Activated B cell treated with CpG ODN at 0.5 μM for 24 hours (primary cell): ENCODE measurements around the gene TRMT6. TPM values are rescaled to one million over a fixed set of nuclear protein-coding genes. Genes with fewer than 3 reads are reported as not detected.

Source experiments
- ATAC-seq: fragments of 200-7000 bp; cut with Tn5 transposase; one replicate; pipeline ENCODE4 v1.10.0; 2021; ENCODE audit warnings: low read depth, mild to moderate bottlenecking, moderate library complexity
- CTCF ChIA-PET: fragments of 350-600 bp; sonication (Branson Sonifier 250); formaldehyde crosslinking; loops from one replicate; lab custom pipeline; 2021; ENCODE audit warnings: antibody characterized with exemption; lab: Charles Lee
- POLR2A ChIA-PET: fragments of 350-600 bp; sonication (Branson Sonifier 250); formaldehyde crosslinking; loops from one replicate; lab custom pipeline; 2021; ENCODE audit warnings: antibody characterized with exemption; lab: Charles Lee
- DNase-seq: peaks from one replicate; pipeline ENCODE4 v3.0.0; 2022
- H3K27ac Mint-ChIP-seq: one replicate; pipeline ENCODE4 v1.8.0; 2020; ENCODE audit warnings: mixed read lengths
- H3K27me3 Mint-ChIP-seq: one replicate; pipeline ENCODE4 v1.8.0; 2021; ENCODE audit warnings: mixed read lengths
- H3K36me3 Mint-ChIP-seq: one replicate; pipeline ENCODE4 v1.8.0; 2021; ENCODE audit warnings: low read depth, mixed read lengths
- H3K4me1 Mint-ChIP-seq: one replicate; pipeline ENCODE4 v1.8.0; 2021; ENCODE audit warnings: mixed read lengths
- H3K4me3 Mint-ChIP-seq: one replicate; pipeline ENCODE4 v1.8.0; 2020; ENCODE audit warnings: mild to moderate bottlenecking, mixed read lengths
- H3K9me3 Mint-ChIP-seq: one replicate; pipeline ENCODE4 v1.8.0; 2020; ENCODE audit warnings: mixed read lengths
- intact Hi-C: fragments of 100-400 bp; cut with micrococcal nuclease; formaldehyde crosslinking; loops from one replicate; pipeline ENCODE4 v1.15.1; 2024
- total RNA-seq: library from RNA; stranded (reverse); gene quantifications from 2 replicates; pipeline ENCODE4 v1.2.3, GENCODE V29; 2022
- TF ChIP-seq, protein P1 (sequence below): fragments of 200-600 bp; IDR thresholded peaks from one replicate; pipeline ENCODE4 v1.8.0; 2022; ENCODE audit warnings: antibody characterized with exemption, mild to moderate bottlenecking

Gene TRMT6
- total RNA-seq, 1 donor from 2014 or later = 25.5 TPM

DNA sequence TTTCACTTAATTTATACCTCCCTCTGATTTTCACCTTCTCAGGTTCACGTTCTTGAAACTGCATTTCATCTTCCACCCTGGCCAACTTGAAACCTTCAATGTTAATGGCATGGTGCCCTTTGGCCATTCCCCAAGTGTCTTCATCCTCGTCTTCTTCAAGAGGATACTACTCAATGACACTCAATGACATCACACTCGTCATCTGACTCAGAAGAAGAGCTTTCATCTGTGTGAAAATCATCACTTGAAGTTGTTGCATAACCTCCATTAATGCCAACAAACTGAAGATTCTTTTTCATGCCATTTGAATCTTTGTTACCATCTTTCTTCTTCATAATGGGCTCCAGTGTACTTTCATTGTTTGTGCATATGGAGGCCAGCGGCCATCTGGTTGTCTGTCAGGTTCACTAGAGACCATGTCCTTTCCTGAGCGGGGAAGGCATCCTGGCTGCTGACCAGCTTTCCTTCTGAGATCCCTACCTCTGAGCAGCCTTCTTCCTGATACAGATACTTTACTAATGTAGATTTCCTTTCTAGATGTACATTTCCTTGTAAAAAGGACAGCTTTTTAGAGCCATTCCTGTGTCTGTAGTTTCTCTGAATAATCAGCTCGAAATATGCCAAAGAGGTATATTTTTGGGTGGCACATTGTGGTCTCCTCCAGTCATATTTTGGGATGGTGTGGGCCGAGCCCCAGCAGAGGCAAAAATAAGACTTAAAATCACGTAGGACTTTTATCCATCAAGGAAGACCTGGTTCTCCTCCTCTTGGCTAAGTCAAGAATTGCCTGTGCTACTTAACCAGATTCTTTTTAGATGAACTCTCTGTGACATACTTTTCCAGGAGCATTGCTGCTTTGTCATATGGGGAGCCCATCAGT lies 21.3 kb downstream of the TRMT6 start:
- Mint-ChIP-seq H3K27me3 (peaks cover 15% of the 10 kb centered on the region), H3K9me3 (no peaks in the 10 kb centered on the region), H3K36me3 (no peaks in the 10 kb centered on the region), H3K4me3 (no peak overlapping the region), H3K4me1 (peaks cover 6% of the 10 kb centered on the region), H3K27ac (no peak overlapping the region)
- intact Hi-C loops = no loop called here
- ATAC-seq = no peak
- CTCF ChIA-PET = no interaction called here
- POLR2A ChIA-PET = no interaction called here
- no peak for DNase-seq
- TF ChIP-seq, protein P1, sequence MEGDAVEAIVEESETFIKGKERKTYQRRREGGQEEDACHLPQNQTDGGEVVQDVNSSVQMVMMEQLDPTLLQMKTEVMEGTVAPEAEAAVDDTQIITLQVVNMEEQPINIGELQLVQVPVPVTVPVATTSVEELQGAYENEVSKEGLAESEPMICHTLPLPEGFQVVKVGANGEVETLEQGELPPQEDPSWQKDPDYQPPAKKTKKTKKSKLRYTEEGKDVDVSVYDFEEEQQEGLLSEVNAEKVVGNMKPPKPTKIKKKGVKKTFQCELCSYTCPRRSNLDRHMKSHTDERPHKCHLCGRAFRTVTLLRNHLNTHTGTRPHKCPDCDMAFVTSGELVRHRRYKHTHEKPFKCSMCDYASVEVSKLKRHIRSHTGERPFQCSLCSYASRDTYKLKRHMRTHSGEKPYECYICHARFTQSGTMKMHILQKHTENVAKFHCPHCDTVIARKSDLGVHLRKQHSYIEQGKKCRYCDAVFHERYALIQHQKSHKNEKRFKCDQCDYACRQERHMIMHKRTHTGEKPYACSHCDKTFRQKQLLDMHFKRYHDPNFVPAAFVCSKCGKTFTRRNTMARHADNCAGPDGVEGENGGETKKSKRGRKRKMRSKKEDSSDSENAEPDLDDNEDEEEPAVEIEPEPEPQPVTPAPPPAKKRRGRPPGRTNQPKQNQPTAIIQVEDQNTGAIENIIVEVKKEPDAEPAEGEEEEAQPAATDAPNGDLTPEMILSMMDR = no peak

DNA sequence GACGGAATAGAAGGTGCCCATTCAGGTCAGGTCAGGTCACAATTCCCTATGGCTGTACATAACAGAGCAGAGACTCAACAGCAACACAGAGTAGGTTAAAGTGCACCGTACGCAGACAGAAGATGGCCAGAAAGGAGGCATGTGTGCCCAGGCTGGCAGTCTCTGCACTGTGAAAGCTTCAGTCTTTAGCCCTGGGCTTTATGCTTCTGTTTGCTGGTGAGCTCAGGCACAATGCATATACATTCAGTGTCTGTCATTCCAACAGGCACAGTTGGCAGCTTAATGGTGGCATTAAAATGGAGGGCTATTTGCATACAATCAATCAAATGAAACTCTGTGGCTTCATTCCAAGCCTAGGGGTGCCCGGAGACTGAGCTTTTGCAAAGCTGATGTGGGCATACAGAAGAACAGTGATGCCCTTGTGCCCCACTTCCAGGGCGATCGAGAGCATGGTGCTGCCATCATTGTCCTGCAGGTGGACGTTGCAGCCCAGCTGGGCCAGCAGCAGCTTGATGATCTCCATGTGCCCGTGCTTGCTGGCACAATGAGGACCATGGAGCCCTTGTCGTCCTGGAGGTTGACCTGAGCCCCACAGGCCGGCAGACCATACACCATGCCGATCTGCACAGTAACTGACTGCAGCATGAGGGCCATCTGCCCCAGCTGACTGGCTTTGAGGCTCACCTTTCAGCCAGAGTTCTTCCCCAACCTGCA lies 22.4 kb downstream of the TRMT6 start:
- intact Hi-C loops = no loop called here
- ATAC-seq (no peak), DNase-seq (no peak)
- H3K4me1 Mint-ChIP-seq = no peaks in the 10 kb centered on the region
- H3K4me3 Mint-ChIP-seq = no peak overlapping the region
- ChIA-PET CTCF (no interaction called here), POLR2A (no interaction called here)
- H3K9me3 Mint-ChIP-seq = no peaks in the 10 kb centered on the region
- no peak overlapping the region for H3K27ac Mint-ChIP-seq
- no peaks in the 10 kb centered on the region for H3K36me3 Mint-ChIP-seq
- peaks cover 18% of the 10 kb centered on the region for H3K27me3 Mint-ChIP-seq
- TF ChIP-seq, protein P1 = no peak

DNA sequence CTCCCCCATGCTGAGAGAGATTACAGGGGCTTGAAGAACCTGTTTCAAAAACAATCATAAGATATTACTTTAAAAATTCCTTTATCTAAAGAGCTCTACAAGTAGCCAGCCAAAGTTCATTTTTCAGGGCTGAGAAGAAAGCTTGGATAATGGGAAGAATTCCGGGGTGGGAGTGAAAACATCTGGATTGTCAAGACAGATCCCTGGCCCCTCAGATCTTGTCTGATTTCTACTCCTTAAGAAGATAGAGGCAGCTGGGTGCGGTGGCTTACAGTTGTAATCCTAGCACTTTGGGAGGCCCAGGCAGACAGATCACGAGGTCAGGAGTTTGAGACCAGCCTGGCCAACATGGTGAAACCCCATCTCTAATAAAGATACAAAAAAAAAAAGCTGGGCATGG lies 24.8 kb downstream of the TRMT6 start:
- DNase-seq = no peak
- H3K27me3 Mint-ChIP-seq = peaks cover 23% of the 10 kb centered on the region
- TF ChIP-seq, protein P1 = no peak
- ATAC-seq = no peak
- H3K36me3 Mint-ChIP-seq = no peaks in the 10 kb centered on the region
- no peak overlapping the region for H3K27ac Mint-ChIP-seq
- intact Hi-C loops = no loop called here
- H3K4me1 Mint-ChIP-seq = no peaks in the 10 kb centered on the region
- no peaks in the 10 kb centered on the region for H3K9me3 Mint-ChIP-seq
- no peak overlapping the region for H3K4me3 Mint-ChIP-seq
- ChIA-PET CTCF (no interaction called here), POLR2A (no interaction called here)

DNA sequence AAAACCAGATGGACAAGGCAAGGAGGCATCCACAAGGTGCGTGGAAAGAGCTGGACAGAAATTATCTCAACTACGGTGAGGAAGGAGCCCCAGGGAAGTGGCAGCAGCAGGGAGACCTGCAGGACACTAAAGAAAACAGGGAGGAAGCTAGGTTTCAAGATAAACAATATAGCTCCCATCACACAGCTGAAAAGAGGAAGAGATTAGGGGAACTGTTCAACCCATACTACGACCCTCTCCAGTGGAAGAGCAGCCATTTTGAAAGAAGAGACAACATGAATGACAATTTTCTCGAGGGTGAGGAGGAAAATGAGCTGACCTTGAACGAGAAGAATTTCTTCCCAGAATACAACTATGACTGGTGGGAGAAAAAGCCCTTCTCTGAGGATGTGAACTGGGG lies 26.8 kb downstream of the TRMT6 start:
- TF ChIP-seq, protein P1 = no peak
- CTCF ChIA-PET = no interaction called here
- intact Hi-C loops = no loop called here
- no peaks in the 10 kb centered on the region for H3K9me3 Mint-ChIP-seq
- no peaks in the 10 kb centered on the region for H3K4me1 Mint-ChIP-seq
- H3K36me3 Mint-ChIP-seq = no peaks in the 10 kb centered on the region
- no peak overlapping the region for H3K4me3 Mint-ChIP-seq
- ATAC-seq (no peak), DNase-seq (no peak)
- POLR2A ChIA-PET = no interaction called here
- H3K27me3 Mint-ChIP-seq = peaks cover 12% of the 10 kb centered on the region
- no peak overlapping the region for H3K27ac Mint-ChIP-seq

DNA sequence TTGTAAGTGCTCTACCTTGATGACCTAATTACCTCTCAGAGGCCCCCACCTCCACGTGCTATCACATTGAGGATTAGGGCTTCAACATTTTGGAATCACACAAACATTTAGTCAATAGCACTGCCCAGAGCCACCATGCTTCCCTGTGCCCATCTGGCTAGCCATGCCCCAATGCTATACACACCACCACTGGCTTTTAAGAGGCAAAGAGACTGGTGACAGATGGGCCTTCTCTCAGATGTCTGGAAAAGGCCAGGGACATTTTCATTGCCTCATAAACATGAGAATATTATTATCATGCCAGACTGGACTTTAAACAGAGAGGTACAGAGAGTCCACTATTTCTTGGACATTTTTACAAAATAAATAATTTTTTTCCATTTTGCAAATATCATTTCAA lies 29.8 kb downstream of the TRMT6 start:
- H3K36me3 Mint-ChIP-seq = no peaks in the 10 kb centered on the region
- intact Hi-C loops = no loop called here
- H3K27ac Mint-ChIP-seq = no peak overlapping the region
- H3K27me3 Mint-ChIP-seq = peaks cover 18% of the 10 kb centered on the region
- TF ChIP-seq, protein P1 = no peak
- ATAC-seq (no peak), DNase-seq (no peak)
- POLR2A ChIA-PET = no interaction called here
- no peaks in the 10 kb centered on the region for H3K9me3 Mint-ChIP-seq
- CTCF ChIA-PET = no interaction called here
- H3K4me1 Mint-ChIP-seq = no peaks in the 10 kb centered on the region
- no peak overlapping the region for H3K4me3 Mint-ChIP-seq
